OCI-LY1 (cell line): ENCODE results near the gene ZBTB20.

Source experiments
- H2AFZ ChIP-seq: fragments of 200-600 bp; sonication (generic), shearing (Covaris generic); 2 replicates; pipeline ENCODE4 v1.6.0; 2014; ENCODE audit warnings: antibody characterized with exemption, mild to moderate bottlenecking, low read length
- H3F3A ChIP-seq: fragments of 200-600 bp; sonication (generic), shearing (Covaris generic); 2 replicates; pipeline ENCODE4 v1.6.0; 2014; ENCODE audit warnings: mild to moderate bottlenecking, antibody characterized with exemption, low read length, moderate library complexity; ENCODE audit not compliant: insufficient read depth
- H3K27ac ChIP-seq: fragments of 200-600 bp; sonication (generic); 2 replicates; pipeline ENCODE4 v1.5.1; 2014; ENCODE audit warnings: low read length, mixed run types, mild to moderate bottlenecking, low read depth; ENCODE audit not compliant: poor library complexity, severe bottlenecking
- H3K27me3 ChIP-seq: fragments of 200-600 bp; sonication (generic); 2 replicates; pipeline ENCODE4 v1.6.0; 2014; ENCODE audit warnings: antibody characterized with exemption, mild to moderate bottlenecking, low read length, moderate library complexity; ENCODE audit not compliant: insufficient read depth
- H3K36me3 ChIP-seq: fragments of 200-600 bp; sonication (generic); 2 replicates; pipeline ENCODE4 v1.6.1; 2014; ENCODE audit warnings: mild to moderate bottlenecking, antibody characterized with exemption, low read length, moderate library complexity, mixed read lengths; ENCODE audit not compliant: insufficient read depth
- H3K4me1 ChIP-seq: fragments of 200-600 bp; sonication (generic); 2 replicates; pipeline ENCODE4 v1.5.1; 2014; ENCODE audit warnings: mild to moderate bottlenecking, low read length, moderate library complexity; ENCODE audit not compliant: insufficient read depth, severe bottlenecking
- H3K4me2 ChIP-seq: fragments of 200-600 bp; sonication (generic), shearing (Covaris generic); 2 replicates; pipeline ENCODE4 v1.6.1; 2014; ENCODE audit warnings: low read length
- H3K4me3 ChIP-seq: fragments of 200-600 bp; sonication (generic); 2 replicates; pipeline ENCODE4 v1.5.1; 2014; ENCODE audit warnings: low read length, low read depth, mild to moderate bottlenecking, mixed read lengths; ENCODE audit not compliant: poor library complexity, severe bottlenecking
- H3K79me2 ChIP-seq: fragments of 200-600 bp; shearing (Covaris generic); 2 replicates; pipeline ENCODE4 v1.6.1; 2016; ENCODE audit warnings: mixed run types, low read length, mixed read lengths; ENCODE audit not compliant: insufficient read depth
- H3K9ac ChIP-seq: fragments of 200-600 bp; sonication (generic), shearing (Covaris generic); 2 replicates; pipeline ENCODE4 v1.6.1; 2014; ENCODE audit warnings: mild to moderate bottlenecking, low read length, mixed read lengths
- H3K9me2 ChIP-seq: fragments of 200-600 bp; sonication (generic), shearing (Covaris generic); 2 replicates; pipeline ENCODE4 v1.6.1; 2014; ENCODE audit warnings: low read depth, mild to moderate bottlenecking, low read length, mixed read lengths
- H3K9me3 ChIP-seq: fragments of 200-600 bp; shearing (Covaris generic); 2 replicates; pipeline ENCODE4 v1.6.1; 2014; ENCODE audit warnings: low read length, mixed read lengths
- H4K20me1 ChIP-seq: fragments of 200-600 bp; sonication (generic), shearing (Covaris generic); 2 replicates; pipeline ENCODE4 v1.6.0; 2016; ENCODE audit warnings: mild to moderate bottlenecking, low read length; ENCODE audit not compliant: insufficient read depth
- EZH2 ChIP-seq: fragments of 200-600 bp; sonication (generic), shearing (Covaris generic); IDR thresholded peaks from 2 replicates; pipeline ENCODE4 v1.8.0; 2017; ENCODE audit warnings: borderline replicate concordance, mixed run types, mild to moderate bottlenecking, antibody characterized with exemption, low read length, moderate library complexity, mixed read lengths
- TF ChIP-seq, protein P1 (sequence below): fragments of 200-600 bp; sonication (generic), shearing (Covaris generic); IDR thresholded peaks from 2 replicates; pipeline ENCODE4 v1.5.1; 2017; ENCODE audit warnings: mild to moderate bottlenecking, antibody characterized with exemption, low read length, moderate library complexity, mixed read lengths

Gene ZBTB20

DNA sequence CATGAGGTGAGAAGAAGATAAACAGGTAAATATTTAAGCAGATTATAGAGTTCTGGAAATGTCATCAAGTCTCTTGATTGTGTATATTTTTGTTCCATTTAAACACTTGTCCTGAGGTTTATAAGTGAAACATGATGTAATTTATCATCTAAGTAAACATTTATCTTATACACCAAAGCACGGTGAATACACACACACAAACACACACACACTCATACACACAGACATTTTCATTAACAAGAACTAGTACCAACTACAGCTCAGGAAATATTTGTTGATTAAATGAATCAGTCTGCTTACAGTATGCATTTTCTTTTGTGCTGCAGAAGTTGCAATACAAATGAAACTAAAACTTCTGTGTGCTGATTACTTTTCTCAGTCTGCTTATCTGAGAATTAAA lies 357.3 kb downstream of the ZBTB20 start:
- no peaks in the 10 kb centered on the region for H4K20me1 ChIP-seq
- no peak overlapping the region for H3K4me3 ChIP-seq
- H3K79me2 ChIP-seq = no peaks in the 10 kb centered on the region
- no peak for TF ChIP-seq EZH2
- TF ChIP-seq, protein P1, sequence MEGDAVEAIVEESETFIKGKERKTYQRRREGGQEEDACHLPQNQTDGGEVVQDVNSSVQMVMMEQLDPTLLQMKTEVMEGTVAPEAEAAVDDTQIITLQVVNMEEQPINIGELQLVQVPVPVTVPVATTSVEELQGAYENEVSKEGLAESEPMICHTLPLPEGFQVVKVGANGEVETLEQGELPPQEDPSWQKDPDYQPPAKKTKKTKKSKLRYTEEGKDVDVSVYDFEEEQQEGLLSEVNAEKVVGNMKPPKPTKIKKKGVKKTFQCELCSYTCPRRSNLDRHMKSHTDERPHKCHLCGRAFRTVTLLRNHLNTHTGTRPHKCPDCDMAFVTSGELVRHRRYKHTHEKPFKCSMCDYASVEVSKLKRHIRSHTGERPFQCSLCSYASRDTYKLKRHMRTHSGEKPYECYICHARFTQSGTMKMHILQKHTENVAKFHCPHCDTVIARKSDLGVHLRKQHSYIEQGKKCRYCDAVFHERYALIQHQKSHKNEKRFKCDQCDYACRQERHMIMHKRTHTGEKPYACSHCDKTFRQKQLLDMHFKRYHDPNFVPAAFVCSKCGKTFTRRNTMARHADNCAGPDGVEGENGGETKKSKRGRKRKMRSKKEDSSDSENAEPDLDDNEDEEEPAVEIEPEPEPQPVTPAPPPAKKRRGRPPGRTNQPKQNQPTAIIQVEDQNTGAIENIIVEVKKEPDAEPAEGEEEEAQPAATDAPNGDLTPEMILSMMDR = no peak
- no peaks in the 10 kb centered on the region for H3F3A ChIP-seq
- no peaks in the 10 kb centered on the region for H3K27me3 ChIP-seq
- H2AFZ ChIP-seq = no peak overlapping the region
- H3K9me2 ChIP-seq = no peaks in the 10 kb centered on the region
- no peak overlapping the region for H3K27ac ChIP-seq
- no peak overlapping the region for H3K9ac ChIP-seq
- no peaks in the 10 kb centered on the region for H3K36me3 ChIP-seq
- no peaks in the 10 kb centered on the region for H3K9me3 ChIP-seq
- H3K4me1 ChIP-seq = no peaks in the 10 kb centered on the region
- H3K4me2 ChIP-seq = no peak overlapping the region

DNA sequence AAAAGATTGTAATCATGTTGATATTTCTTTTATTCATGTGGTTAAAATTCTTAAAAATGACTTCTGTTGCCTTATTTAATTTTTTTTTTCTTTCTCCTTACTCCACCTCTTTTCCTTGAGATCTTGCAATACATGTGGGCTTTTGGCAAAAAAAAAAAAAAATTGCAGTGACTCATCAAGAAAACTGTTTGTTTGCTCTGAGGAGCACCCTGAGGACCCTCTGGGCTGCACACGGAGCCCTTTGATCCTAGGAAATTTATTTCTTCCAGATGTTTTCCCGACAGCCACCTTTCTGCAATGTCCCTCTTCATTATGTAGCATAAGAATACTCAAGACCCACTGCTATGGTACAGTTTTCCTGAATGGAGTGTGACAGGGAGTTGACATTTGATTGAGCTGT lies 371.7 kb downstream of the ZBTB20 start:
- H3K79me2 ChIP-seq = no peaks in the 10 kb centered on the region
- no peak overlapping the region for H3K9ac ChIP-seq
- H3K4me1 ChIP-seq = no peaks in the 10 kb centered on the region
- H4K20me1 ChIP-seq = no peaks in the 10 kb centered on the region
- no peak overlapping the region for H3K4me2 ChIP-seq
- no peaks in the 10 kb centered on the region for H3K27me3 ChIP-seq
- H3K36me3 ChIP-seq = no peaks in the 10 kb centered on the region
- no peak overlapping the region for H2AFZ ChIP-seq
- TF ChIP-seq, protein P1 = no peak
- no peak for TF ChIP-seq EZH2
- no peak overlapping the region for H3K4me3 ChIP-seq
- no peaks in the 10 kb centered on the region for H3K9me2 ChIP-seq
- no peaks in the 10 kb centered on the region for H3K9me3 ChIP-seq
- no peak overlapping the region for H3K27ac ChIP-seq
- H3F3A ChIP-seq = no peaks in the 10 kb centered on the region

- H3K79me2 ChIP-seq = no peaks in the 10 kb centered on the region
- H3K36me3 ChIP-seq = no peaks in the 10 kb centered on the region
- no peak overlapping the region for H3K27ac ChIP-seq
- H2AFZ ChIP-seq = no peak overlapping the region
- H3K9me2 ChIP-seq = no peaks in the 10 kb centered on the region
- H3K9me3 ChIP-seq = no peaks in the 10 kb centered on the region
- no peaks in the 10 kb centered on the region for H3F3A ChIP-seq
- no peak overlapping the region for H3K9ac ChIP-seq
- no peaks in the 10 kb centered on the region for H3K4me1 ChIP-seq
- no peak overlapping the region for H3K4me2 ChIP-seq
- no peaks in the 10 kb centered on the region for H3K27me3 ChIP-seq
- no peak for TF ChIP-seq EZH2
- TF ChIP-seq, protein P1 = no peak
- no peaks in the 10 kb centered on the region for H4K20me1 ChIP-seq
- no peak overlapping the region for H3K4me3 ChIP-seq
These were observed 376.2 kb downstream of the ZBTB20 start for GRCh38 chr3:114770874-114771273.
